HG03280 (cell line): Measurements from ENCODE around the gene FBXW9.
"Not testable (repeated sequence)": the region's sequence is repeated elsewhere in the genome, so short reads cannot be mapped to it uniquely, and the experiment has no call there.

Experiments
- ATAC-seq: cut with Tn5 transposase; IDR thresholded peaks from one replicate; pipeline ENCODE4 v1.9.1; 2021; ENCODE audit warnings: mild to moderate bottlenecking, moderate library complexity; ENCODE audit not compliant: unreplicated experiment

FBXW9 gene

GRCh38 chr19:12681074-12681987, 15.1 kb downstream of the FBXW9 start, which contains the start of gene DHPS:
Gene DHPS, minus strand, starts transcription at chr19:12681880. Its CDS starts 114 bp downstream, at chr19:12681766.
- peak; percentile 63 for ATAC-seq

GRCh38 chr19:12680034-12680433, 16.4 kb downstream of the FBXW9 start:
- ATAC-seq, result no peak

DNA sequence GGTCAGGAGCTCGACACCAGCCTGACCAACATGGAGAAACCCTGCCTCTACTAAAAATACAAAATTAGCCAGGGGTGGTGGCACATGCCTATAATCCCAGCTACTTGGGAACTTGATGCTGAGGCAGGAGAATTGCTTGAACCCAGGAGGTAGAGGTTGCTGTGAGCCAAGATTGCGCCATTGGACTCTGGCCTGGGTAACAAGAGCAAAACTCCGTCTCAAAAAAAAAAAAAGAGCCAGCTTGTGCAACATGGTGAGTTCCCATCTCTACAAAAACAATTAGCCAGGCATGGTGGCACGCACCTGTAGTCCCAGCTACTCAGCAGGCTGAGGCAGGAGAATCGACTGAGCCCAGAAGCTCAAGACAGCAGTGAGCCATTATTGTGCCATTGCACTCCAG, 18.4 kb downstream of the FBXW9 start:
- not testable (repeated sequence) for ATAC-seq

GRCh38 chr19:12676928-12677327, 19.5 kb downstream of the FBXW9 start:
- ATAC-seq, result no peak

DNA sequence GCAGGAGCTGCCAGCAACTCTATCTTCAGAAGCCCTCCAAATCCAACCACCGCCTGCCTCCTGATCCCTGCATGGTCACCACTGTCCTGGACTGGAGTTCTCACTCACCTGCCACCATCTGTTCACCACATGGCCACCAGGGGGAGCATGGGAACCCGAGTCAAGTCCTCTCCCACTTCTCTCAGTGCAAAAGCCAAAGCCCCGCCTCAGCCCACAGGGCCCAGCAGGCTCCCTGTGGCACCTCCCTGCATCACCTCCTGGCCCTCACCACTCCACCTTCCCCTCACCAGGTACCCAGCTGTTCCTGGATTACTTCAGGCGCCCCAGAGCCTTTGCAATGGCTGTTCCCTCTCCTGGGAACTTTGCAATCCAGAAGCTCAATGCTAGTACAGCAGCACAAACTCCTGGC, 20.0 kb downstream of the FBXW9 start:
- no peak for ATAC-seq

- no peak for ATAC-seq
These were observed 20.5 kb downstream of the FBXW9 start for GRCh38 chr19:12675940-12676339.

DNA sequence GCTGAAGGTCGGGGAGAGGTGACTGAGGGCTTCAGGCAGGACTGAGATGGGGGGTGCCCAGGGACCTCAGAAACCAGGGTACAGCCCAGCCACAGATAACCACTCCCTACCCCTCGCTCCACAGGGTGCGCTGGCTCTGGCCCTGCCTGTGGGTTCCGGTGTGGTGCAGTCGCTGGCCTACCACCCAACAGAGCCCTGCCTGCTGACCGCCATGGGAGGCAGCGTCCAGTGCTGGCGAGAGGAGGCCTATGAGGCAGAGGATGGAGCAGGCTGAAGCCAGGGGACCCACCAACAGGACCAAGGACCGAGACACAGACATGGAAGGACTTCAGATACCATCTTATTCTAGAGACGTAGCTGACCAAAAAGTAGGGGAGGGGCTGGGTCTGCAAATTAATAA, 21.0 kb downstream of the FBXW9 start:
- no peak for ATAC-seq

DNA sequence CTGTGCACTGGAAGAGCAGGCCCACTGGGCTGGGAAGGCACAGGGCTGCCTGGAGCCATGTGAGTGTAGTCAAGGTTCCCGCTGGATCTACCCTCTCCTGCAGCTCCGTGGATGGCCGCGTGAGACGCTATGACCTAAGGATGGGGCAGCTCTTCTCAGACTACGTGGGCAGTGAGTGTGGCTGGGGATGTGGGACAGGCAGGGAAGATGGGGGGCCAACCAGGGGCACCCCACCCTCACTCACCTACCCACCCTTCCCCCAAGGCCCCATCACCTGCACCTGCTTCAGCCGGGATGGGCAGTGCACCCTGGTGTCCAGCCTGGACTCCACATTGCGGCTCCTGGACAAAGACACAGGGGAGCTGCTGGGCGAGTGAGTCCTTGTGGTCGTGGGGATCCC, 23.7 kb downstream of the FBXW9 start:
- ATAC-seq, result no peak

DNA sequence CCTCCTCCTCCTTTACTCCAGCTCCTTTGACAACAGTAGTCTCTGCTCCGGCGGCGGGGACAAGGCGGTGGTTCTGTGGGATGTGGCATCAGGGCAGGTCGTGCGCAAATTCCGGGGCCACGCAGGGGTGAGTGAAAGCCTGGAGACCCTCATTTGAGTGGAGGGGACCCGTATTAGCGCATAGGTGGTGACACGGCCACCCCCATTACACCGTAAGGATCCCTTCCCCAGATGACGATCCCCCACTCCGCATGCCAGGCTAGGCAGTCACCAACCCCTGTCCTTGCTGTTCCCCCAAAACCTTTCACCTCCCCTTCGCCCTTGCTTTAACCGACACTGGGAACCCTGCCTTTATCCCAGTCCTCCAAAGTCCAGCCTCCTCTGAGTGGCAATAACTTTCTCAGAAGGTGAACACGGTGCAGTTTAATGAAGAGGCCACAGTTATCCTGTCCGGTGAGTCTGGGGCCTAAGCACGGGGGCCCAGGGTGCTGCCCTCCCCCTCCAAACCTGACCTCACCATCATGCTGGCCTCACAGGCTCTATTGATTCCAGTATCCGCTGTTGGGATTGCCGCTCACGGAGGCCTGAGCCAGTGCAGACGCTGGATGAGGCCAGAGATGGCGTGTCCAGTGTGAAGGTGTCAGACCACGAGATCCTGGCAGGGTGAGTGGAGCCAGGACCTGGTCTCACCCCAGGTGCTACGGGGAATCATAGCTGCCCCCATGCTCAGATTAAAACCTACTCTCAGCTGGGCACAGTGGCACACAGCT, 26.1 kb downstream of the FBXW9 start:
- ATAC-seq, result no peak

DNA sequence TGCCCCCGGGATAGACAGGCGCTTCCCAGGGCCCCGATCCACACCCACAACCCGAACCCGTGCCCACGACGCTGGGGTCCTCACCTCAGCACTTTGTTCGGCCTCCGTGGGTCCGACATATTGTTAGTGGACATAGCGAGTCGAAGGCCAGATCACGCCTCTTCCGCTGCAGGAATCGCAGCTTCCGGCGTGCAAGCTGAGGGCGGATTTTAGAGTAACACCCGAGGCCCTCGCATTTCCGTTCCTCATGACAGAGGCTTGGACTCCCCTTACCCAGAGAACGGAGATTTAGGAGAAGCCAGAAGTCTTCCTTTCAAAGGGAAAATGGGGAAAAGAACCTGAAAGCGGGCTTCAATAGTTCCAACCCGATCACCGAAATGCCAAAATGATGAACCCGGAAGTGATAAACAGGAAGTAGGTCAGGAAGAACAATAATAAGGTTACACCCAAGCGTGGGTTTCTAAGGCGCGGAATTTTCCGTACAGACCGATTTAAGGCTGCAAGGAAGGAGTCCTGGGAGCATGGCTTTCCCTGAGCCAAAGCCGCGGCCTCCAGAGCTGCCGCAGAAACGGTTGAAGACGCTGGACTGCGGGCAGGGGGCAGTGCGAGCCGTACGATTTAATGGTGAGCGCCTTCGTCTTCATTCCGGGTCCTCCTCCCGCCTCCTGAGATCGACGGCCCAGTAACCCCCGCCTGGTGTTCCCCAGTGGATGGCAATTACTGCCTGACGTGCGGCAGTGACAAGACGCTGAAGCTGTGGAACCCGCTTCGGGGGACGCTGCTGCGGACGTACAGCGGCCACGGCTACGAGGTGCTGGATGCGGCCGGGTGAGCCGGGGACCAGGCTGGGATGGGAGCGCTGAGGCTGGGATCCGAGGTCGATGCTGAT, 26.9 kb downstream of the FBXW9 start:
- no peak for ATAC-seq

DNA sequence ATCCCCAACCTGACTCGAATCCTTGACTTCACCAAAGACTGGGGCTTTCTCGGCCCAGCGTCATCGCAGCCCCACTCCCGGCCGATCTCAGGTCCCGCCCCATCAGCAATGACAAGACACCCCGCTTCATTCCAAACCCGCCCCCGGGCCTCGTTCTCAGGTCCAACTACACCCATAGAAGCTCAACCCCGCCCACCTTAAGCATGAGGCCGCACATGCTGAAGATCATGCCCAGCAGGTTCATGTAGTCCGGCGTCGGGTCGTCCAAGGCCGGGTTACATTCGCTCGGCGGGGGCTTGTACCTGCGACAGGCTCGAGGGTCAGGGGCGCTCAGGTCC, 27.5 kb downstream of the FBXW9 start:
- no peak for ATAC-seq

DNA sequence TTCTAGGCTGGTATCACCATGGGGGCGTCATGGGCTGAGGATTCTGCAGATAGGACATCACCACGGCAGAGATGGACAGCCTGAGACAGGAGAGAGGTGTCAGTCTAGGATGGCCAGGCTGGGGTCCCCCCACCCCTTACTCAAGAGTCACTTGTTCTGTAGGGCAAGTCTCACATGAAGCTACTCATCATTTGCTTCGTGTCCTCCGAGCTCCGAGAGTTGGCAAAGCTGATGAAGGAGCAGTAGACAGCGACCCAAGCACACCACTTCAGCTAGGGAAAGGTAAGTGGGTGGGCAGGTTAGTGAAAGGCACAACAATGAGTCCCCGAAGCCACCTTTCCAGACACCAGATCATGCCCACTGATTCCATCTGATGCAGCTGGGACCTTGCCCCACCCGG, 28.1 kb downstream of the FBXW9 start:
- no peak for ATAC-seq

DNA sequence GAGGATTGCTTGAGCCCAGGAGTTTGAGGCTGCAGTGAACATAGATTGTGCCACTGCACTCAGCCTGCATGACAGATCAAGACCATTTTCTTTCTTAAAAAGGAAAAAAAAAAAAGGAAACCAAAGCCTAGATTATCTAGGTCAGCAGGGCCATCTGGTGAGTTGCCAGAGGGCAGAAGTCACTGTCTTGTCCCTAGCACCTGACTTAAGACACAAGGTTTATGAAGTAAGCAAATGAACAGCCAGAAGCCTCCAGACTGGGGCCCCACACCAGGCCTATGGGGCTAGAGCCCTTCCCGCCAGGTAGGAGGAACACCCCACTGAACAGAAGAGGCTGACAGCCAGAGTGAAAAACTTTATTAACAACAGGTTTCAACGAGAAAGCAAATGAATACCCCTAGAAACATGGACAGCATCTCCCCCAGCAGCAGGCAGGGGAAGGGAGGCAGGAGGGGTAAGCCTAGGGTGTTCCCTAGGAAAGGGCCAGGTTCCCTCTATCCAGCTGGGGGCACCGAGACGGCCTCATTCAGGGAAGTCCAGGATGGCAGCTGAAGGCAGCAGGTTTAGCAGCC, 28.6 kb downstream of the FBXW9 start:
- no peak for ATAC-seq

DNA sequence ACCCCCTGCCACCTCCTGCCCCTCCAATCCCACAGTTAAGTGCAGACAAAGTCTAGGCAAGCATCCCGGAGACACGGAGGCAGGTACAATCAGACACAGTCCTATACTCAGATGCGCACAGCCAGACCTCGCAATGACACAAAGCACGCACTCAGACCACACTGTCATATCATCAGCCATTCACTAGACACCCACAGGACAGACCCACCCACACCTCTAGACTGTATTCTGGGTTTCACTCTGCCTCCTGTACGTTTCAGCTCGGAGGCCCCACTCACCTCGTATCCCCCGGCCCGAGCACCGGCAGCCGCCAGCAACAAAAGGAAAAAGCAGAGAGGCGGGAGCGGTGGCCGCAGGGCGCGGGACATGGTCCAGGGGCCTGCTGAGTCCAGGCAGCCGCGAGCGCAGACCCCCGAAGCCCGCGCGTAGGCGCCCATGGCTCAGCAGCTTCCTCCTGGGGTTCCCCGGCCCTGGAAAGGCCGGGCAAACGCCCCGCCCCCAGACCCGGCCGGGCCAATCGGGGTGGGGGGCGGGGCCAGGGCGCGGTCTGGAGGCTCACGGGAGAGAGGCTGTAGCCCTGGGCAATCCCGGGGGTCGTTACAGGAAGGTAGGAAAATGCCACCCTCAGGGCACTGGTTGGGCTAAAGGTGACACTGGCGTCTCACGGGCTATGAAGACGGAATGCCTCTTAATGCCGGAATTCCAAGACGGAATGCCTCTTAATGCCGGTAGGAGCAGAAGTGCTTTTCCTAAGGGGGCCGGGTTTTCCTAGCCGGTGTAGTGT, 30.0 kb downstream of the FBXW9 start, which contains the start of the genes MAN2B1 and WDR83:
Gene MAN2B1, minus strand, starts transcription at position 478 of the 784 bp plus-strand sequence. Its CDS starts 41 bp downstream, at position 437.
Gene WDR83, plus strand, starts transcription at position 543 of the 784 bp plus-strand sequence. CDS start 2,984 bp downstream, outside the sequence.
- no peak for ATAC-seq

DNA sequence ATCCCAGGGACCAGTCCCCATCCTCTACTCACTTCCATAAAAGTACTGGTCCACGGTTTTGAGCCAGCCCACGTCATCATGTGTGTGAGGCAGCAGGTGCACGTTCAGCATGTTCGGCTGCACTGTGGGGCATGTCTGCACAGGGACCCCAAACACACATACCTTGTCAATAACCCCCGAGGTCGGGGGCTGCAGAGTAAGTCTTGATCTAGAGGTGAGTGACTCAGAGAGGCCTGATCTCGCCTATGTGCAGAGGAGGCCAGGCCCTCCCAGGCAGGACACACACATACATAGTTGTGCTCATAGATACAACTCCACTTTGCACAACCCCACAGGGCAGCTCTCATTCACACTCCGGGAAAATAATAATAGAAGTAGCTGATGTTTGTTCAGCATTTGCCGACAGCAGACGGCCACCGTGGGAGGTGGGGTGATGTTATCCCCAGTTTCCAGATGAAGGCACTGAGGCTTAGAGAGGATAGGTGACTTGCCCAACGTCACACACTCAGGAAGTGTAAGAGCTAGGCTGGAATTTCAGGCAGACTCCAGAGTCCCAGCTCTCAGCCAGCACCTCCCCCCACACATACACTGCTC, 30.7 kb downstream of the FBXW9 start:
- no peak for ATAC-seq

DNA sequence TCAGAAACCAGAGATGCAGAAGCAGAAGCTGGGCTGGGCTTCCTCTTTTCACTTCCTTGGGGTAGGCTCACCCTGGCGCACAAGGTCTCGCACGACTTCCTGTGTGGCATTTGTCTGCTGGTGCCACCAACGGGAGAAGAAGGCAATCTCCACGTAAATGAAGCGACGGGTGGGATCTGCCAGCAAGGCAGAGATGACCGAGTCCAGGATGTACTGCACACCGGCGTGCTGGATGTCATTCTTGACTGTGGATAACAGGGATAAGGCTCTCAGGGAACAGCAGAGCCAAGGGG, 31.2 kb downstream of the FBXW9 start:
- ATAC-seq, result no peak

DNA sequence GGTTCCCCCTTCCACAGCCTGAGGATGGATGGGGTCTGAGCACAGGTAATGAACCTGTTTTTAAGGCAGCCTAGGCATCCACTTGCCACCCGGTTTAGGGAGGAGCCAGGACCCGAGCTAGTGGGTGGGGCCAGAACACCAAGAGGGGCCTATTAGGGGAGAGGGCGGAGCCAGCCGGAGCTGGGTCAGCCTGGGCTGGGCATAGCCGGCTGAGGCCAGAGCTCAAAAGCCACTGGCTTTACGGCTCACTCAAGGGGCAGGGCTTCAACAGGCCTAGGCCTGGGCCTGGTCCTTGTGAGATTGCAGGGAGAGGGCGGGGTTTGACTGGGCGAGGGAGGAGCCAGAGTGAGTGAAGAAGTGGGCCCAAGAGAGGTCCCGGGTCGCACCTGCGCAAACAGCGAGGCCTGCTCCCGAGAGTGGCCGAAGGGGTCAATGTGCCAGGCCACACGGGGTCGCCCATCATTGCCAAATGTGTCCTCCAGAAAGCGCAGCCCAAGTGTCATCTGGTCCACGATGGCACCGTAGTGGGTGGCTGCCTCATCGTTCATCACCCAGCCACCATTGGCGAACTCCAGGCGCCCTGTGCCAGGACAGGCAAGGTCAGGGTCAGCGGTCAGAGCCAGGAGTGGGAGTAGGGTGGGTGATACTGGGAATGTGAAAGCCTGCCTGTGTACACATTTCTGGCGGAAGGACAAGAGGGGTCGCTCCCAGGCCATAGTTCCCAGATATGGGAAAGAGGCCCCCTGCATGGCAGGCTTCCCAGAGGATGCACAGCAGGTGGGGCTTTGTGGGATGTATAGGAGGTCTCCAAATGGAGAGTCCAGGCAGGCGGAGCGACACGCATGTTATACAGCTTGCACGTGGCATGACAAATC, 31.8 kb downstream of the FBXW9 start:
- ATAC-seq, result no peak

DNA sequence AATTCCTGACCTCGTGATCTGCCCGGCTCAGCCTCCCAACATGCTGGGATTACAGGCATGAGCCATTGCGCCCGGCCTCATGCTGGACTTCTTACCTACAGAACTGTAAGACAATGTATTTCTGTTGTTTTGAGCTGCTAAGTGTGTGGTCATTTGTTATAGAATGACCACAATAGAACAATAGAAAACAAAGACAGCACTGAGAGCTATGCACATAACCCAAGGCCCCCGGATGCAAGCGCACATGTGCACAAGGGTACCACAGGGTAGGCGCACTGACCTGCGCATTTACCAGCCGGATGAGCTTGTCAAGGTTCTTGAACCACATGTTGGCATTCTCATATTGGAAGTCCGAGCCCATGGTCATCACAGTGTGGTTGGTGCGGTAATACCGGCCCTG, 35.5 kb downstream of the FBXW9 start:
- no peak for ATAC-seq

DNA sequence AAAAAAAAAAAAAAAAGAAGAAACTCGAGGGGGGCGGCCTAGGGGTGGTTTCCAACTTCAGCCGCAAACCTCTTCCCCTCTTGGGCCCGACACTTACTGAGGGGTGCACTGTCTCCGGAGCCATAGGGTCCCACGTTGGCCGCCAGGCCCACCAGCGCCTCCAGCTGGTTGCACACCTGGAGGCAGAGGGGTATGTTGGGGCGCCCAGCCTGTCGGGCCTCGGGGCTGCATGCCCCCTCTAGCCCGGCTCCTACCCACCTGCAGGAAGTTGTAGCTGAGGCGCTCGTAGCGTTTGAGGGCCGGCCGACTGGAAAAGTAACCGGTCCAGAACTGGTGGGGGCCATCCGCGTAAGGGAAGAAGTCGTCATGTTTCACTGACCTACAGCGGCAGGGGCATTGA, 38.5 kb downstream of the FBXW9 start:
- ATAC-seq, result no peak
